ENCODE data around the gene CHSY1.

GRCh38 chr15:101165905-101166471 lies 85.9 kb downstream of the CHSY1 start:
- no peak for TF ChIP-seq POLR2A (IDR thresholded peaks at IDR 0.05)
- no peak for TF ChIP-seq CTCF (IDR thresholded peaks at IDR 0.05 in 8 of 11, conservative IDR thresholded peaks at IDR 0.05 in 3 of 11)
